ENCODE data around the gene IL1R1. TPM values are rescaled to one million over a fixed set of nuclear protein-coding genes. Genes with fewer than 3 reads are reported as not detected.
"Not testable (repeated sequence)": the region's sequence is repeated elsewhere in the genome, so short reads cannot be mapped to it uniquely, and the experiment has no call there.

Gene IL1R1
- total RNA-seq, 1 donor from 2014 or later: 1.0 TPM

DNA sequence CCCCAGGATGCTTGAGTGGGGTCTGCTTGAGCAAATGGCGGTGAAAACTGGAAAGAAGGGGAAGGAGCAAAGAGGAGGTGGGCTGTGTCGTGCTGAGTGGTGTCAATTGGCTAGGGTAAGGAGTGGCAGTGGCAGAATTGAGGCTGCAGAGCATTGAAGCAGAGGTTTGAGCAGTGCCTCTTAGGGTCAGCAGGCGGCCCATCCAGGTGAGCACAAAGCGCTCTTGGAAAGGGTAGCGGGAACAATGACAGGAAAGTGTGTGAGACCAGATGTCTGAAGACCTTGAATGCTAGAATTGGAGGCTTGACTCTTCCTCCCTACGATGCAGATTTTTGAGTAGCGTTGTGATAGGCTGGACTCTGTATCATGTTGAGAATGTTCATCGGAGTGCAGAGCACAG is 39.3 kb upstream of the IL1R1 start:
- no peak for DNase-seq (ENCODE audit: low spot score)
- TF ChIP-seq, protein P1, sequence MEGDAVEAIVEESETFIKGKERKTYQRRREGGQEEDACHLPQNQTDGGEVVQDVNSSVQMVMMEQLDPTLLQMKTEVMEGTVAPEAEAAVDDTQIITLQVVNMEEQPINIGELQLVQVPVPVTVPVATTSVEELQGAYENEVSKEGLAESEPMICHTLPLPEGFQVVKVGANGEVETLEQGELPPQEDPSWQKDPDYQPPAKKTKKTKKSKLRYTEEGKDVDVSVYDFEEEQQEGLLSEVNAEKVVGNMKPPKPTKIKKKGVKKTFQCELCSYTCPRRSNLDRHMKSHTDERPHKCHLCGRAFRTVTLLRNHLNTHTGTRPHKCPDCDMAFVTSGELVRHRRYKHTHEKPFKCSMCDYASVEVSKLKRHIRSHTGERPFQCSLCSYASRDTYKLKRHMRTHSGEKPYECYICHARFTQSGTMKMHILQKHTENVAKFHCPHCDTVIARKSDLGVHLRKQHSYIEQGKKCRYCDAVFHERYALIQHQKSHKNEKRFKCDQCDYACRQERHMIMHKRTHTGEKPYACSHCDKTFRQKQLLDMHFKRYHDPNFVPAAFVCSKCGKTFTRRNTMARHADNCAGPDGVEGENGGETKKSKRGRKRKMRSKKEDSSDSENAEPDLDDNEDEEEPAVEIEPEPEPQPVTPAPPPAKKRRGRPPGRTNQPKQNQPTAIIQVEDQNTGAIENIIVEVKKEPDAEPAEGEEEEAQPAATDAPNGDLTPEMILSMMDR (IDR thresholded peaks at IDR 0.05; ENCODE audit: unreplicated experiment): no peak
- Mint-ChIP-seq H3K27me3 (ENCODE audit: unreplicated experiment) (peaks cover 2% of the 10 kb centered on the region), H3K36me3 (ENCODE audit: low read depth, unreplicated experiment) (peaks cover 4% of the 10 kb centered on the region), H3K27ac (ENCODE audit: unreplicated experiment) (no peak overlapping the region), H3K9me3 (ENCODE audit: unreplicated experiment) (no peaks in the 10 kb centered on the region), H3K4me3 (ENCODE audit: unreplicated experiment) (no peak overlapping the region), H3K4me1 (ENCODE audit: unreplicated experiment) (peaks cover 10% of the 10 kb centered on the region)

DNA sequence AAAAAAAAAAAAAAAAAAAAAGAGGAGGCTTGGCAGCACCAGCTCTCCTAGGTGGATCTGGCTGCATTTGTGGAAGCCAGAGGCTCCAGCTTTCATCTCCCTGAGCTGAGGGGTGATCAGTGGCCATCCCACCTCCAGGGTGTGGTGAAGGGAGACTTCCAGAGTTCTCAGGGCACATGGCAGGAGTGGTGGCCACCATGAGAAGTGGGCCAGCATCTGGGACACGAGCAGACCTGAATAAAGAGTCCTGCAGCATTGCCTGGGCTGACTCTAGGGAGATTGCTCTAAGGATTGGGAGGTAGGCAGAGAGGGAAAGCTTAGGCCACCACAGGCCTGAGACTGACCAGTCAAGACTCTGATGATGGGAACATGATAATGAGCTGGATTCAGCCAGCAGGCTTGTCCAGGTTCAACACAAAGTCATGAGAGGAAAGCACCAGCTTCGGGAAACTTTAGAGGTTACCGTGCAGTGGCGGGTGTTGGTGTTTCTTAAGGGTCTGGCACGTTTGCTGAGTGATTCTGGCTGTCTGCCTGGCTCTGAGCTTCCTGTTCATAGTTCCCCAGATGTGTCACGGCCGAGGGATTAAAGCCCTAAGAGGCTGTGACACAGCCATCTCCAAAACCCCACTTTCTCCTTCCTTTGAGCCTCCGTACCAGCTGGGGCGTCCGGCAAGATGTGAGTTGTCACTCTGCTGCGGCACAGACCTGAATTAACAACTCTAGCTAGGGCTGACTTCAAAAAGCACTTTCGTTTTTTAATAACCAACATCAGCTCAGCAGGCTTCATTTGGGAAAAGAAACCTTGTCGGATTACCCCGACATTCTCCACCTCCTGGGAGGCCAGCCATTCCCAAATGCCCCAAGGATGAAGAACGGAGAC is 38.3 kb upstream of the IL1R1 start:
- peaks cover 10% of the 10 kb centered on the region for H3K4me1 Mint-ChIP-seq (ENCODE audit: unreplicated experiment)

GRCh38 chr2:102106133-102106556 is 36.4 kb upstream of the IL1R1 start:
- DNase-seq (ENCODE audit: low spot score): no peak
- TF ChIP-seq, protein P1 (IDR thresholded peaks at IDR 0.05; ENCODE audit: unreplicated experiment): no peak
- no peak overlapping the region for H3K4me3 Mint-ChIP-seq (ENCODE audit: unreplicated experiment)
- no peak overlapping the region for H3K27ac Mint-ChIP-seq (ENCODE audit: unreplicated experiment)
- H3K9me3 Mint-ChIP-seq (ENCODE audit: unreplicated experiment): no peaks in the 10 kb centered on the region
- H3K4me1 Mint-ChIP-seq (ENCODE audit: unreplicated experiment): peaks cover 10% of the 10 kb centered on the region
- H3K36me3 Mint-ChIP-seq (ENCODE audit: low read depth, unreplicated experiment): peaks cover 4% of the 10 kb centered on the region
- H3K27me3 Mint-ChIP-seq (ENCODE audit: unreplicated experiment): peaks cover 2% of the 10 kb centered on the region

More for the DNA sequence above, 38.3 kb upstream of the IL1R1 start:
- DNase-seq (ENCODE audit: low spot score): no peak
- Mint-ChIP-seq H3K27ac (ENCODE audit: unreplicated experiment) (no peak overlapping the region), H3K27me3 (ENCODE audit: unreplicated experiment) (peaks cover 2% of the 10 kb centered on the region), H3K4me3 (ENCODE audit: unreplicated experiment) (no peak overlapping the region), H3K36me3 (ENCODE audit: low read depth, unreplicated experiment) (peaks cover 4% of the 10 kb centered on the region), H3K9me3 (ENCODE audit: unreplicated experiment) (no peaks in the 10 kb centered on the region)
- TF ChIP-seq, protein P1 (IDR thresholded peaks at IDR 0.05; ENCODE audit: unreplicated experiment): no peak

GRCh38 chr2:102106813-102107740 is 35.5 kb upstream of the IL1R1 start:
- not testable (repeated sequence) for H3K9me3 Mint-ChIP-seq (ENCODE audit: unreplicated experiment); H3K4me3 Mint-ChIP-seq (ENCODE audit: unreplicated experiment); DNase-seq (ENCODE audit: low spot score)

DNA sequence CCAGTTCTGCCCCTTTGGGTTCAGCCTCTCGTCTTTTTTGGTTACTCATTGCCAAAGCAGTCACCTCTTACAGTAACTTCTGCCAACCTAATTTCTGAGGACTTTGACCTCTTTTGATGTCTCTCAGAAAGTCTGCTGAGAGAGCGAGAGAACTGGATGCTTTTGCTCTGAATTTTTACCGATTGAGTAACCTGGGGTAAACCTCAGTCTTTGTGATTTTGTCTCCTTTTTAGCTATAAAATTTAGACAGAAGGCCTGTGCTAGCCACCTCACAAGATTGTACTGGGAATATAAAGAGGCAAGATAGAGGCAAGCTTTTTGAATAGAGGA is 34.8 kb upstream of the IL1R1 start:
- Mint-ChIP-seq H3K9me3 (ENCODE audit: unreplicated experiment) (no peaks in the 10 kb centered on the region), H3K27me3 (ENCODE audit: unreplicated experiment) (peaks cover under 1% of the 10 kb centered on the region), H3K36me3 (ENCODE audit: low read depth, unreplicated experiment) (peaks cover 4% of the 10 kb centered on the region), H3K27ac (ENCODE audit: unreplicated experiment) (no peak overlapping the region), H3K4me1 (ENCODE audit: unreplicated experiment) (peaks cover 10% of the 10 kb centered on the region), H3K4me3 (ENCODE audit: unreplicated experiment) (no peak overlapping the region)
- TF ChIP-seq, protein P1 (IDR thresholded peaks at IDR 0.05; ENCODE audit: unreplicated experiment): no peak
- no peak for DNase-seq (ENCODE audit: low spot score)

More at GRCh38 chr2:102106813-102107740, 35.5 kb upstream of the IL1R1 start:
- not testable (repeated sequence) for H3K4me1 Mint-ChIP-seq (ENCODE audit: unreplicated experiment); H3K27me3 Mint-ChIP-seq (ENCODE audit: unreplicated experiment); H3K27ac Mint-ChIP-seq (ENCODE audit: unreplicated experiment); H3K36me3 Mint-ChIP-seq (ENCODE audit: low read depth, unreplicated experiment)
